ENCODE data around the gene EPS8L1.

DNA sequence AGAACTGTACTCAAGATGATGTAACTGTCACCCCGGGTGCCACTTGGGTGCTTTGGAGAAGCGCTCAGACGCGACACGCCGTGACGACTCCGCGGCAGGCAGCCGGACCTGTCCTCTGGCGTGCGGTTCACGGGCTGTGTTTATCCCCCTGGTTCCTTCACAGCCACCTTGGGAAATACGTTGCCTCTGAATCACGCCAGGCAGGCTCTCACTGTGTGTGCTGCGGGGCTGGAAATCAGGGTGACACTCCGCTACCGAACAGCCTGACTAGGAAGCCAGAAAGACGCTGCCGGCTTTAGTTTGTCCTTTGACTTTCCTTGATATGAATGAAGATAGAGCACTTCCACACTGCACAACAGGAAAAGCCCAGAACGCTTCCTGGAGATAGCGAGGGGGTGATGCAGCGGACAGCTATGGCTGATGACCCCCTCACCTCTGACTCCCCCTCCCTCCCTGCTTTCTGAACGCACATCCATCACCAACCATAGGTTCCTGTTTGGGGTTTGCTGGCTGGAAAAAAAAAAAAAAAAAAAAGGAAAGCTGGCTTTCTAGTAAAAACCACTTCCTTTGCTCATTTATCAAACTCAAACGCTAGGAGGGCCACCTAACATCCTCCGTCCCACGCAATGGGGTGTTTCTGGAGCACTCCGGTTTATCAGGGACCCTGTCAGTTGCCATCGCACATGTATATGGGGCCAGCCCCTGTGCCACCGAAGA lies 33.9 kb upstream of the EPS8L1 start:
- TF ChIP-seq FOXP2 (optimal IDR thresholded peaks at IDR 0.05; ENCODE audit: control extremely low read depth, extremely low read length, insufficient read depth) (no peak), POLR2AphosphoS5 (IDR thresholded peaks at IDR 0.05; ENCODE audit: borderline replicate concordance, low read depth, low read length) (no peak)
